ENCODE measurements around the gene TMEM63B.

Gene TMEM63B

DNA sequence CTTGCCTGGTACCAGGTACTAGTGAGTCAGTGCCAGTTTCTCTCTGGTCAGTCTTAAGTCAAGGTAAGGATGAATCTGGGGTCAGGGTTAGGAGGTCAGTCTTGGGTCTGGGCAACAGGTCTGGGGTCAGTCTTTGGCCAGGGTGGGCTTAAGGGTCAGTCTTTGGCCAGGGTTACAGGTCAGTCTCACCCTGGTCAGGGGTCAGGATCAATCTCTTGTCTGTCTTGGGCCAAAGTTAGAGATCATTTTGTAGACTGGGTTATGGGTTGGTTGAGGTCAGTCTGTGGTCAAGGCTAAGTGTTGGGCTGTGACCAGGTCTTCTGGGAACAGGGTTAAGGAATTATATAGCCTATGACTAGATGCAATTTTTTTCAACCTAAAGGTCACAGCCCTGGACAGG lies 18.5 kb downstream of the TMEM63B start:
- no peak for FAIRE-seq

DNA sequence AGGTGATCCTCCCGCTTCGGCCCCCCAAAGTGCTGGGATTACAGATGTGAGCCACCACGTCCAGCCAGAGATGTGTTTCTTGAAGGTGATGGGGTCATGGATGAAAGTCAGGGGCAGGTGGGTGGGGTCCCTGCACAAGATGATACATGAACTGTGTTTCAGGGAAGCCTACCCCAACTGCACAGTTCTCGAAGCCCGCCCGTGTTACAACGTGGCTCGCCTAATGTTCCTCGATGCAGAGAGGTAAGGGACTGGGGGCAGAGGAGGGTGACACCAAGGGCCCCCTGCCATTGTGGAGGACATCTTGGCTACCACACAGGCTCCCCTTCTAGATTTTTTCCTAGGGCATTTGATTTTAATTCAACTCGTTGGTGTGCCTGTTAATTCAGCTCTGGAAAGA lies 19.3 kb downstream of the TMEM63B start:
- FAIRE-seq: no peak

DNA sequence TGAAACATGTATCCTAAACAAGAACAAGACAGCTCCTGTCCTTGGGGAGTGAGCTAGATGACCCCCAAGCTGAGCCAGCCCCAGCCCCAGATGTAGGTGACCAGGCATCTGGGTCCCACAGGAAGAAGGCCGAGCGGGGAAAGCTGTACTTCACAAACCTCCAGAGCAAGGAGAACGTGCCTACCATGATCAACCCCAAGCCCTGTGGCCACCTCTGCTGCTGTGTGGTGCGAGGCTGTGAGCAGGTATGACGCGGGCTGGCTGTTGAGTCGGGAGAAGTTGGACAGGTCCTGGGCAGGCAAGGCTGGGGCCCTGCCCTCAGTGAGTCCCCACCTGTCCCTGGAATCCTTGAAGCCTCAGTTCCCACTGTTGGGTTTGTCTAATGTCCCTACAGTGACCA lies 19.9 kb downstream of the TMEM63B start:
- no peak for FAIRE-seq

DNA sequence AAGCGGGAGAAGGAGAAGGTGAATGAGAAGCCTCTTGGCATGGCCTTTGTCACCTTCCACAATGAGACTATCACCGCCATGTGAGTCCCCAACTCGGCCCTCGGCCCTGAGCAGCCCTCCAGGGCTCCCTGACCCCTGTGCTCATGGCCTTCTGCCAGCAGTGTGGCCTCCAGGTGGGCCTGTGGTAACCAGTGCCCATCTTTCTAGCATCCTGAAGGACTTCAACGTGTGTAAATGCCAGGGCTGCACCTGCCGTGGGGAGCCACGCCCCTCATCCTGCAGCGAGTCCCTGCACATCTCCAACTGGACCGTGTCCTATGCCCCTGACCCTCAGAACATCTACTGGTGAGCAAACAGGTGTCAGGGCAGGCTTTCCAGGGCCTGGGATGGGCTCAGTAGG lies 21.0 kb downstream of the TMEM63B start:
- FAIRE-seq: no peak

DNA sequence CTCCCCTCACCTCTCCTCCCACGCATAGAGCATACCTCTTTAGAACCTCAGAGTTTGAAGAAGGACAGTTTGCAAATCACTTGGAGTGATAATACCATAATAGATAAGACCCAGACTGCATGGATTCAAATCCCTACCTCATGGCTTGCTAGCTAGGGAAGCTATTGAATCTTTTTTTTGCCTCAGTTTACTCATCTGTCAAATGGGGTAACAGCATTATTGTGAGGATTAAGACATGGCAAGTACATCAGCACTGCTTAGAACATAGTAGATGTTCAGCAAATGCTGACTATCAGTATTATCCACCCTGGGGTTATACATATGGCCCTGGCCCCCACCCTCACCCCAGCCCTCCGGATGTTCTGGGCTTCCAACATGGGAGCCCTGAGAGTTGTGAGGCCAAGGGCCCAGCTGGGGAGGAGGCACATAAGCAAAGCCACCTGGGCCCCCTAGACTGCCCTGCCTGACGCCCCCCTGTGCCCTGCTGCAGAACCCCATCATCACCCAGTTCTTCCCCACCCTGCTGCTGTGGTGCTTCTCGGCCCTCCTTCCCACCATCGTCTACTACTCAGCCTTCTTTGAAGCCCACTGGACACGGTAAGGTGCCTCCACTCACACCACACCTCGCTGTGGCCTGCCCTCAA lies 22.1 kb downstream of the TMEM63B start:
- FAIRE-seq: no peak

DNA sequence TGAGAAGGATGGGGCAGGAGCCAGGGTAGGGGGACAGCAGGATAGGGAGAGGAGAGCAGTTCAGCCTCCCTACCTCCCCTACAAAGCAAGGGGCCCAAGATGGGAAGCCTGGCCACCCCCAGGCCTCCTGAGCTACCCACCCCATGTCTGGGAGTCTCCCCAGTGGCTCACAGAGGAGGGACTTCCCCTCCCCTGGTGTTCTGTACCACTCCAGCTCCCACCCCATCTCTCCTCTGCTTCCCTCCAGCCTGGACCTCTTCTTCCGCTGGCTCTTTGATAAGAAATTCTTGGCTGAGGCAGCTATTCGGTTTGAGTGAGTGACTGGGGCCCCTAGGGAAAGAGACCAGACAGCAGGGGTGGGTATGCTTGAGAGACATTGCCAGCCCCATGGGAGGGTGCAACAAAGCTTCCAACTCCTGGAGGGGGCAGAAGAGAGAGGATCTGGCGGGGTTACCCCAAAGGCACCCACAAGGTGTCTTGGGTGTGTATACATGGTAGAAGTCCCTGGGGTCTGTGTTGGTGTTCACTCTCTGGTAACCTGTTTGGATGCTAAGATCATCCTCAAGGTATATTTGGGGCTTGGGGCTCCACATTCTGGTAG lies 23.1 kb downstream of the TMEM63B start:
- FAIRE-seq: no peak

DNA sequence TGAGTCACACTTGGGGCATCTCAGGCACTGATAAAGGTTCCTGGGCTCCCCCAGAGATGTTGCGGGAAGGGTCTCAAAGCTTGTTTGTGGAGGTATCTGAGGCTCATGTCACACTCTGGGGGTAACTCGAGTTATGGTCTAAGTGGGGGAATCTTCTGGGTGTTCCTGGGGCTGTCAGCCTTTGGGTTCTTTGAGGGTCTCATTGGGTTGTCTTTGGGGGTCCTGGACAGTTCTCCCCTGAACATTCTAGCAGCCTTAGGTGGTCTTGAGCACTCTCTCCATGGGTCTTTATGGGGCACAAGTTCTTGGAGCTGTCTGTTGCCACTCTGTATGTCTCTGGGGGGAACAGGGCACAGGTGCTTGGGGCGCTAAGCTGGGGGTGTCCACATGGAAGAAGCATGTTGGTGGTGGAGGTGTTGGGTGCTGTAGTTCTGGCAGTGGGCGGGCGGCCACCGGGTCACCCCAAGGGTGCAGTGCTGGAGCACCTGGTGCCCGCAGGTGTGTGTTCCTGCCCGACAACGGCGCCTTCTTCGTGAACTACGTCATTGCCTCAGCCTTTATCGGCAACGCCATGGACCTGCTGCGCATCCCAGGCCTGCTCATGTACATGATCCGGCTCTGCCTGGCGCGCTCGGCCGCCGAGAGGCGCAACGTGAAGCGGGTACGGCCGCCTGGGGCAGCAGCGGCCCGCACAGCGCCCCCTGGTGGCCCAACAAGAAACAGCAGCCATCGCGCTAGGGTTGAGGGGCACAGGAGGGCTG lies 24.2 kb downstream of the TMEM63B start:
- FAIRE-seq: no peak

DNA sequence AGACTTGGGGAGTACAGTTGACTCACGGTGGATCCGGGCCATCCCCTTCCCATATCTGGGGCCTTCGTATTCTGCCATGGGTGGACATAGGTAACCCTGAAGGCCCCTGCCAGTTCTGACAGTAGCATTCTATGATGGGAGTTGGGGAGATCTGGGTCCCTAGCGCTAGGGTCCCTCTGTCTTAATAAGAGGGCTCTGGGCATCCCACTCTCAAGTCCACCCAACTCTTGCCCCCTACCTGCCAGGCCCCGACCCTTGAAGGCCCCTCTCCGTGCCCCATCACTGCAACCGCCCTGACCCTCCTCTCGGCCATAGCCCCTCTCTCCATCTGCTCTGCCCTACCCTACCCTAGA lies 24.7 kb downstream of the TMEM63B start:
- FAIRE-seq: no peak

DNA sequence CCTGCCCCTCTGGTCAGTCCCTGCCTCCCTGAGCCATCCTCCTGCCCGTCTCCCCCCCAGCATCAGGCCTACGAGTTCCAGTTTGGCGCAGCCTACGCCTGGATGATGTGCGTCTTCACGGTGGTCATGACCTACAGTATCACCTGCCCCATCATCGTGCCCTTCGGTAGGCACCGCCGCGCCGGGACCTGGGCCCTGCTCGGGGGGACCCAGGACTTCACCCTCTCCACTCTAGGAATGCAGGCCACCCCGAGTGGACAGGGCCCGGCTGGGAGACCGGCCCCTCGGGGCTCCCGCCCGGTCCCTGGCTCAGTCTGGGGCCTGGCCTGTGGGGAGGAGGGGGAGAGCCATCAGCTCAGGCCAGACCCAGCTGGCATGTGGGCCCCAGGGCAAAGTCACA lies 25.2 kb downstream of the TMEM63B start:
- no peak for FAIRE-seq

DNA sequence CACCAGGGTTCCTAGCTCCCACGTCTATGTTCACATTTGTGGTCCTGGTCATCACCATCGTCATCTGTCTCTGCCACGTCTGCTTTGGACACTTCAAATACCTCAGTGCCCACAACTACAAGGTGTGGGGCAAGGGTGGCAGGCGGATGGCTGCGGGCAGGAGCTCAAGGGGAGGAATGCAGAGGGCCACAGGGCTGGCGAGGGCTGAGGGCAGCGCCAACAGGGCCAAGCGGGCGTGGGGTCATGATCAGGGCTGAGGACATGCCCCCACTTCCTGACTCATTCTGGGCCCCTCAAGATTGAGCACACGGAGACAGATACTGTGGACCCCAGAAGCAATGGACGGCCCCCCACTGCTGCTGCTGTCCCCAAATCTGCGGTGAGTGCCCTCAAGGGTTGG lies 26.7 kb downstream of the TMEM63B start:
- FAIRE-seq: no peak

DNA sequence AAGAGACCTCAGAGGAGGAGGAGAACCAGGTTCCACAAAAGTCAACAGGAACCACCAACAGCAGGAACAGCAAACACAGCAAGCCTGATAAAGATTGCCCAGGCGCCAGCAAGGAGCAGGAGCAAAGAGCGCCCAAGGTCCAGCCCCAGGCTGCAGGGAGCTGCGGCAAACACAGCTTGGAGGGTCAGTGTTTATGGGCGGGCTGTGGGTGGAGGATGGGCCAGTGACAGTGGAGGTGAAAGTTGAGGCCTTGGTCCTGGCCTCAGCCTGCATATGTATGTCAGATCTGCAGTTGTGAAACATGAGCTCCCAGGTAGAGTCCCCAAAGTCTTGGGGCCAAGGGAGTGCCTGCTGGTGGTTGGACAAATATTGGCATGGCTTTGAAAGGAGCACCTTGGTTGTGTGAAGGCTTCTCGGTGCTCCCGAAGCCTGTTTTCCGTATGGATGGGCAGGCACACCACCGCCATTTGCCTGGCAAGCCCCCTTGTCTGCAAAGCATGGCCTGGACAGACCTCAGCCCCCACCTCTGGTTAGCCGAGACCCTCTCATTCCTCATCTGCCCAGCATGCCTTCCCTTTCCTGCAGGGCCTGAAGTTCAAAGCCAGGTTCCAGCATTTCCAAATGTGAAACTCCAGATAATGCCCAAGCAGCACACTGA lies 29.3 kb downstream of the TMEM63B start:
- no peak for FAIRE-seq

DNA sequence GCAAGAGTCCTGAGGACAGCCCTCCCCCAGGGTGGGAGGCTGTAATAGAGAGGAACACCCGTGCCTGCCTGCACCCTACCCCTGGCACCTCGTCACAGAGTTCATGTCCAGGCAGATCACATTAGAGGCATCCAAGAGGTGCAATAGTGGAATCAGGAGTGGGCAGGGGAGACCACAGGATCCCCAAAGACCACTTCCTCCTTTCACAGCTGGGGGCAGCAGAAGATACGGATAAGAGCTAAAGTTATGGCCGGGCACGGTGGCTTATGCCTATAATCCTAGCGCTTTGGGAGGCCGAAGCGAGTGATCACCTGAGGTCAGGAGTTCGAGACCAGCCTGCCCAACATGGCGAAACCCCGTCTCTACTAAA lies 29.8 kb downstream of the TMEM63B start:
- no peak for FAIRE-seq

DNA sequence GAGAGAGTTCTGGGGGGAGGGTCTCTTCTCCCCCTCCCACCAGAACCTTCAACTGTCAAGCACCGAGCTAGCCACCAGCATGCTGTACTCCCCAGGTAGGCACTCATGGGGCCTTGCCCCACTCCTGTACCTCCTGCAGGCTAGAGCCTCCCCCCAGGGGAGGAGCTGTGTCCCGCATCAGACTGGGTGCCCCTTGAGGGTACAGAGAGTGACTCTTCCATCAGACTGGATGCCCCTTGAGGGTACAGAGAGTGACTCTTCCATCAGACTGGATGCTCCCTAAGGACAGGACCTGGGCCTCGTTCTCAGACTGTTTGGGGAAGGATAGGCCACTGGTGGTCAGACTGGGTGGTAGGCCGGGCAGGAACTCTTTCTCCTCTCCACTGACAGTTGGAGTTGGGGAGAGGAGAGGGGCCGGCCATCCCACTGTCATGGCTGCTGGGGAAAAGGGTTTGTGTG lies 31.4 kb downstream of the TMEM63B start, which contains the start of gene CAPN11:
Gene CAPN11 (plus strand): TSS at position 51 of the 459 bp plus-strand sequence. CDS start 29 bp downstream, at position 80.
- FAIRE-seq: no peak

DNA sequence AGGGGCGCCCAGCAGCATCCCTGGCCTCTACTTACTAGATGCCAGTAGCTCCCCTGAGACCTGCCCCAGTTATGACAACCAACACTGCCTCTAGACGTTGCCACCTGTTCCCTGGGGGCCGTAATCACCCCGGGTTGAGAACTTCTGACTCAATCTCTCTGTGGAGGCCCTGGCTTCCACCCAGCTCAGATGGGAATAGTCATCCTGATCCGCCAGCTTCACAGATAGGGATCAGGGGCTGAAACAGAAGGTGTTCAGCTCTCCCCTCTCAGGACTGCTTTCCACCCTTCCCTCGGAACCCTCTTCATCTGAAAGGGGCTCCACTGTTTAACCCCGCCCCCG lies 34.6 kb downstream of the TMEM63B start:
- FAIRE-seq: no peak

DNA sequence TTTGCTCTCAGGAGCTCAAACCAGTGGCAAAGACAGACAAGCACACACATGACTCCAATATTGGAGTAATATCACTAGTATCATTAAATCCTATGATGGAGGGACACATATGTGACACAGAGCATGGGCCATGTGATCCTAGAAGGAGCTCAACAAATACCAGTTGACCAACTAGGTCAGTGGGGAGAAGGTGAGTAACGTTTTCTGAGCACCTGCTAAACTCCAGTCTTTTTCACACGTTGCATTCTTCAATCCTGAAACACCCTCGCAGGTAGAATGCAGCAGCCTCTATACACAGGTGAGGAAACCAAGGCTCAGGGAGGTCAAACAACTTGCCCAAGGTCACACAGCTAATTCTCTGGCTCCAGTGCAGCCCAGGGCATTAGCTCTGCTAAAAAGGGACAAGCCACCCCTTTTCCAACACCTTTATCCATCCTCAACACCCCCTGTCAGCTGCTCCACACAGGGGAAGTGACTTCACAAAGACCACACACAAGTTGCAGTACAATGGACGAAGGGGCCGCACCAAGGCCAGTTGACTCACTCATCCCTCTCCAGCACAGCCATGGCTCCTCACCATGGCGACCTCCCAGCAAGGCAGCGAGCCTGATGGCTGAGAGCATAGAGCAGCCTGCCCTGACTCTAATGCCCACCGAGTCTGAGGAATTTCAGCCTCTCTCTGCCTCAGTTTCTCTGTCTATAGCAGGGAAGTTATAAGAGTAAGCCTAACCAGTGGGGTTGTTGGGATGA lies 35.7 kb downstream of the TMEM63B start:
- no peak for FAIRE-seq

DNA sequence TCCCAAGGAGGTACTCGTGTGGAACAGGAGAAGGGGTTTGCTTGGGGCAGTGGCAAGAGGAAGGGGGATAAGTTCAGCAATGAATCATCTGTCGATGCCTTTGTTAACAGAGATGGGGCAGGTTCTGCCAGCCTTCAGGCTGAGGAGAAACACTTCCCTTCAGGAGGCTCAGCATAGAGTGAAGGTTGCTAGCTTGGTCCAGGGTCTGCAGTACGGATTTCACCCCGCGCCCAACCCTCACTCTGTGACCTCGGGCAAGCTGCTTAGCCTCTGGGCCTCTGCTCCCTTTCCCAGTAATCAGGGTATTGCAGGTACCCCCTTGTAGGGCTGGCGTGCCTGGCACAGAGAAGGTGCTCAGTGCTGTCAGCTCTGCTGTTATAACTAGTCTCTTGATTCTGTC lies 38.8 kb downstream of the TMEM63B start:
- FAIRE-seq: no peak

DNA sequence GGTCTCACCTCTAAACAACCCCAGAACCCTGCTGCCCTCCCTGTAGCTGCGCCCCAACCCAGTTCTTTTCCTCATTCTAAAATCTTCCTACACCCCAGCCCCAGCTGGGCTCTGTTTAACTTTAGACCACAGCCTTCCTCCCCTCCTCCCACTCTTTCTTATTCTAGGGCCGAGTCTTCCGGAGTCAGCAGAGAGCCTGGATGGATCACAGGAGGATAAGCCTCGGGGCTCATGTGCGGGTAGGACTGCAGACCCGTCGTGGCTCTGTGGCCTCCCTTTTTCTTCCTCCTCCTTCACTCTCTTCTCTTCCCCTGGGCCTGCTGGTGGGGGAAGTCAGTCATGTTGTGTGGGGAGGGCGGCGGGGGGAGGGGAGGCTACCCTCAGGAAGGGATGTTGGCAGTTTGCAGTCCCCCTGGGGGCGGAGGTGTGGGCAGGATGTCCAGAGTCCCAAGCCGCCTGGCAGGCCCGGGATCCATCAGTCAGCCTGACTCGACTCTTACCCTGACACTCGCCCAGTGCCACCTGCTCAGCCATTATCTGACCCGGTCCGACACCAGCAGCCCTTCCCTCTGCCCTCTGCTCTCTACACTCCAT lies 39.3 kb downstream of the TMEM63B start:
- no peak for FAIRE-seq

DNA sequence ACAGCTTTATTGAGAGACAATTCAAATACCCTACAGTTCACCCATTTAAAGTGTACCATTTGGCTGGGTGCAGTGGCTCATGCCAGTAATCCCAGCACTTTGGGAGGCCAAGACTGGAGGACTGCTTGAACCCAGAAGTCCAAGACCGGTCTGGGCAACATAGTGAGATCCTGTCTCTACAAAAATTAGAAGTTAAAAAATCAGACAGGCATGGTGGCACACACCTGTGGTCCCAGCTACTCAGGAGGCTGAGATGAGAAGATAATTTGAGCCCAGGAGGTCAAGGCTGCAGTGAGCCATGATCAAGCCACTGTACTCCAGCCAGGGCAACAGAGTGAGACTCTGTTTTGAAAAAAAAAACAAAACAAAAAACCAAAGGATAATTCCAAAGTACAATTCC lies 40.2 kb downstream of the TMEM63B start:
- no peak for FAIRE-seq

DNA sequence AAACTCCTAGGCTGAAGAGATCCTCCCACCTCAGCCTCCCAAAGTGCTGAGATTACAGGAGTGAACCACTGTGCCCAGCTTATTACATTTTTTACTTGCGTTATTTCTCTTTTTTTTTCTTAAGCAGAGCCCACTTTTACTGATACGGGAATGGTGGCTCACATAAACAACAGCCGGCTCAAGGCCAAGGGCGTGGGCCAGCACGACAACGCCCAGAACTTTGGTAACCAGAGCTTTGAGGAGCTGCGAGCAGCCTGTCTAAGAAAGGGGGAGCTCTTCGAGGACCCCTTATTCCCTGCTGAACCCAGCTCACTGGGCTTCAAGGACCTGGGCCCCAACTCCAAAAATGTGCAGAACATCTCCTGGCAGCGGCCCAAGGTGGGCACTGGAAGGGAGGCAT lies 41.8 kb downstream of the TMEM63B start:
- no peak for FAIRE-seq

DNA sequence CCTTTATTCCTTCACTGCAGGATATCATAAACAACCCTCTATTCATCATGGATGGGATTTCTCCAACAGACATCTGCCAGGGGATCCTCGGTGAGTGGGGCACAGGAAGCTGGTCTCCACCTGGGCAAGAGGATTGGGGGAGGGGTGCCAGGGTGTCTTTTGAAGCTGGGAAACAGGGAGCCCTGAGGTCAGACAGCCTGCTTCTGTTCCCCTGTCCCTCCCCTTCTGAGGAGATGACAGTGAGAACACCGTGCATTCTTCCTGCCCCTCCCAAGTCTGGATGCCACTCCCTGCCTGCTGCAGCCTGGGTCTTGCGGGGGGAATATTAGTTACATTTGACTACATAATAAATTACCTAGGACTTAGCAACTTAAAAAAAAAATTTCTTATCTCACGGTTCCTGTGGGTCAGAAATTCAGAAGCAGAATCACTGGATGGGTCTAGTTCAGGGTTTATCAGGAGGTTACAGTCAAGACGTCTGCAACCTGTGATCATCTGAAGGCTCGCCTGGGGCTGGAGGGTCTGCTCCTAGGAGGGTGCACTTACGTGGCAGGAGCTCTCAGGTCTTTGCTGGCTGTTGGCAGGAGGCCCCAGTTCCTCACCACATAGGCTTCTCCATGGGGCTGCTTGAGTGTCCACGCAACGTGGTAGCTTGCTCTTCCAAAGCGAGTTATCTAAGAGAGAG lies 42.7 kb downstream of the TMEM63B start:
- no peak for FAIRE-seq

DNA sequence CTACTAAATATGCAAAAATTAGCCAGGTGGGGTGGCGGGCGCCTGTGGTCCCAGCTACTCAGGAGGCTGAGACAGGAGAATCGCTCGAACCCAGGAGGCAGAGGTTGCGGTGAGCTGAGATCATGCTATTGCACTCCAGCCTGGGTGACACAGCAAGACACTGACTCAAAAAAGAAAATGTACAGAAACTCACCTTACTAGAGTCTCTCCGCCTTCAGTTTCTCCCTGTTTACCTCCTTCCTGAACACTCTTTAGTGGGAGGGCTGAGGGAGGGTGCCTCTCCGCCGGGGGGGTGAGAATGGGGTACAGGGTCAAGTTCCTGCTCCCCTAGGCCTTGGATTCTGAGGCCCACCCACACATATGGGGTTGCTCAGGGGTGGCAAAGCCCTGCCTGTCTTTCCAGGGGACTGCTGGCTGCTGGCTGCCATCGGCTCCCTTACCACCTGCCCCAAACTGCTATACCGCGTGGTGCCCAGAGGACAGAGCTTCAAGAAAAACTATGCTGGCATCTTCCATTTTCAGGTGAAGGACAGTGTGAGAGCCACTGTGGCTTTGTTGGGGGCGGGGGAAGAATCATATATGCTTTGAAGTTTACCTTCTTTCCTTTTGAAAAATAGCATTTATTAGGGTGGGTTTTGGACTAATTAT lies 44.7 kb downstream of the TMEM63B start:
- FAIRE-seq: no peak
